ENCODE data around the gene PARD6G.

GRCh38 chr18:80201739-80202138, 45.6 kb downstream of the PARD6G start:
- TF ChIP-seq ZNF121 (CRISPR knock-in tag; IDR thresholded peaks at IDR 0.05) = no peak
- TF ChIP-seq CTCF (IDR thresholded peaks at IDR 0.05) = no peak
- no peak for TF ChIP-seq PREB (CRISPR knock-in tag; IDR thresholded peaks at IDR 0.05; ENCODE audit: borderline replicate concordance)
- no peak for TF ChIP-seq ATF6 (CRISPR knock-in tag; IDR thresholded peaks at IDR 0.05)
- no peak for TF ChIP-seq ZNF281 (CRISPR knock-in tag; IDR thresholded peaks at IDR 0.05)
